Measurements from ENCODE around the gene MTURN.

The MTURN gene

DNA sequence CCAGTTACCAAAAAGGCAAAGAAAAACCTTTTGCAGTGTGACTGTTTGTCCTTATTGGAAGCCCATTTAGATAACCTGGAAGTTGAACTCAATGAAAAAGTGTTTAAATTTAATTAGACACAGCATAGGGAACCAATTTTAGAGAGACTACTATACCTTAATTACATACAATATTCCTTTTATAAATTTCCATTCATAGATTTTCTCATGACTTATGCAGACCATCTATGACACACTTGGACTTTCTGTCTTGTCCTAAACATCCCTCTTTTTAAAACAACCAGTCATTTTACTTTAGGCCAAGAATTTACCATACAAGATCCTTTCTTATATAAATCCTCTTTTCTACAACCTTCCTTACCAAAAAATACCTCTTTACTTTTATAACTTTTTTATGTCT is 61.6 kb downstream of the MTURN start:
- no peak overlapping the region for H3K4me3 ChIP-seq (ENCODE audit: low read length)
- H3K36me3 ChIP-seq (ENCODE audit: insufficient read depth, low read length): no peaks in the 10 kb centered on the region
- no peaks in the 10 kb centered on the region for H3K27me3 ChIP-seq (ENCODE audit: insufficient read depth, low read length)
- H3K9ac ChIP-seq (ENCODE audit: low read depth, low read length): no peak overlapping the region
- no peak overlapping the region for H3K27ac ChIP-seq (ENCODE audit: low read depth, low read length)
- no peaks in the 10 kb centered on the region for H3K4me1 ChIP-seq (ENCODE audit: insufficient read depth, low read length)
- peaks cover 40% of the 10 kb centered on the region for H3K9me3 ChIP-seq (ENCODE audit: insufficient read depth, low read depth, low read length)

DNA sequence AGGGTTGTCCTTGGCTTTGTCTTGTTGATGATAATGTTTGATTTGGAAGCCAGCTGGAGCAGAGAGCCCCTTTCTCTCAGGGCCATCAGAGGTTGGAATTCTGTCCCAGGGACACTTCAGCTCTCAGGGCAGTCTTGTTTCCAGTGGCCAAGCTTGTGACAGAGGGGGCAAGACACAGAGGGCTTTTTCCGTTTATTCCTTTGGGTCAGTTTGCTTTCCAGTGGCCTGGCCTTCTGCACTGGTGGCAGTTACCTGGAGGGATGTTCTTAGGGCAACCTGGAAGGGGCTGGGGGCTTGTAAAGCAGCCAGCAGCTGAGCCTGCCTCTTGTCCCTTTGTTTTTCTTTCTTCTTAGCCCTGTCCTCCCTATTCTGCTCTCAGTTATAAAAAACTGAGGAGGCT is 62.7 kb downstream of the MTURN start:
- Histone ChIP-seq H3K27me3 (ENCODE audit: insufficient read depth, low read length) (no peaks in the 10 kb centered on the region), H3K4me3 (ENCODE audit: low read length) (no peak overlapping the region), H3K36me3 (ENCODE audit: insufficient read depth, low read length) (no peaks in the 10 kb centered on the region), H3K27ac (ENCODE audit: low read depth, low read length) (no peak overlapping the region), H3K9ac (ENCODE audit: low read depth, low read length) (no peak overlapping the region), H3K9me3 (ENCODE audit: insufficient read depth, low read depth, low read length) (peaks cover 40% of the 10 kb centered on the region), H3K4me1 (ENCODE audit: insufficient read depth, low read length) (no peaks in the 10 kb centered on the region)
- 46% methylated on average over 1 of the region's 1 CpG for WGBS

DNA sequence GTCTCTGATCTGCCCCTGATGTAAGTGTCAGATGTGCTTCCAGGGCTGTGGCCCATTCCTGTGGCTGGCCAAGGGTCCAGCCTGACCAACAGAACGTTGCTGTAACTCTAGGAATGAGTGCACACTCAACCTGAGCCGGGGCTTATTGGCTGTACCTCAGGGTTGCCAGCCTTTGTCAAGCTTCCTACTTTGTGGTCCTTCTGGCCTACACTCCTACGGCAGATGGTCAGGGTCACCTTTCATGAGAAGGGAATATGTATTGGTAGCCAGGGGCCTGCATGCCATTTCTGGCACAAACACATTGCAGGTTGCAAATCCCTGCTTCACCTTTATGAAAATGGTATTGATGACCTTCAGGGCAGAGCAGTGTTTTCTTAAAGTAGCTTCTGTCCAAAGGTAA is 64.5 kb downstream of the MTURN start:
- Histone ChIP-seq H3K27ac (ENCODE audit: low read depth, low read length) (no peak overlapping the region), H3K9me3 (ENCODE audit: insufficient read depth, low read depth, low read length) (peaks cover 40% of the 10 kb centered on the region), H3K4me1 (ENCODE audit: insufficient read depth, low read length) (no peaks in the 10 kb centered on the region), H3K36me3 (ENCODE audit: insufficient read depth, low read length) (no peaks in the 10 kb centered on the region), H3K9ac (ENCODE audit: low read depth, low read length) (no peak overlapping the region), H3K4me3 (ENCODE audit: low read length) (no peak overlapping the region), H3K27me3 (ENCODE audit: insufficient read depth, low read length) (no peaks in the 10 kb centered on the region)
- WGBS: 85% methylated on average over 3 of the region's 3 CpGs

DNA sequence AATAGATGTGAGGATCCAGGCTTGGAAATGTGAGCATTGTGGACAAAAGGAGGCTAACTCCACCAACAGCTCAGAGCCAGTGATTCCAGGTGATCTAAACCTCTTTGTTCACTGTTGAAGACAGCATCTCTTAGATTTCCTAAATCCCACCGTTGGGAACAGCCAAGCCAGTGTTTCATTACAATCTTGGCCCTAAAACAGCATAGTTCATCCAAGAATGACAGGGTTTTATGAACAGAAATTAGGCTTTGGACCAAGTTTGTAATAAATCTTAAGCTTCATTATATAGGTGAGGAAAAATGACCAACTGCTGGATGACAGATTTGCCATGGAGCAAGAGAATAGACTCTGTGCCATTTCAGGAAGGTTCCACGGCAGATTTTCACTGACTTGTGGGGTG is 65.8 kb downstream of the MTURN start:
- Histone ChIP-seq H3K9me3 (ENCODE audit: insufficient read depth, low read depth, low read length) (peaks cover 26% of the 10 kb centered on the region), H3K36me3 (ENCODE audit: insufficient read depth, low read length) (no peaks in the 10 kb centered on the region), H3K4me3 (ENCODE audit: low read length) (no peak overlapping the region), H3K27ac (ENCODE audit: low read depth, low read length) (no peak overlapping the region), H3K9ac (ENCODE audit: low read depth, low read length) (no peak overlapping the region), H3K4me1 (ENCODE audit: insufficient read depth, low read length) (no peaks in the 10 kb centered on the region), H3K27me3 (ENCODE audit: insufficient read depth, low read length) (no peaks in the 10 kb centered on the region)
- 94% methylated on average over 2 of the region's 2 CpGs for WGBS

DNA sequence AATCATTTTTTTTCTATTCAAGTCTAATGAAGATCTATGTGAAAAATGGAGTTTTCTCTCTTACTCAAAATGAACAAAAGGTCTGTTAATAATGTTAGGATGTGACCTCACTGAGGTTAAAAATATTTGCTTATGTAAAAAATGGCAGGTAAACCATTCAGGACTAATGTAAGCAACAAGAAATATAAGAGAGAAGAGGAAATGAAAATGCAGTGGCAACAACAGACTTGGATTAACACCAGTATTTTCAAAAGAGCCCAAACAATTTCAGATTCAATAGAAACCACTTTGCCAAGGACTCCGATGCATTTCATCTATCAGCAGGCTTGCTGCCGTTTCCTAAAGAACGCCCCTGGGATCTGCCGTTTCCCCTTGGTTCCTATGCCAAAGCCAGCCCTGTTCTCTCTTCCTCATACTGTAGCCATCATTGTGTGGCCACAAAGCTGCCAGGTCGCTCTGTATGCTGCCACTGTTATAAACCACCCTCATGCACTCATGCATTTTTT is 66.4 kb downstream of the MTURN start:
- no peak overlapping the region for H3K27ac ChIP-seq (ENCODE audit: low read depth, low read length)
- no peak overlapping the region for H3K9ac ChIP-seq (ENCODE audit: low read depth, low read length)
- H3K9me3 ChIP-seq (ENCODE audit: insufficient read depth, low read depth, low read length): peaks cover 20% of the 10 kb centered on the region
- WGBS: 92% methylated on average over 5 of the region's 5 CpGs
- H3K27me3 ChIP-seq (ENCODE audit: insufficient read depth, low read length): no peaks in the 10 kb centered on the region
- H3K36me3 ChIP-seq (ENCODE audit: insufficient read depth, low read length): no peaks in the 10 kb centered on the region
- no peaks in the 10 kb centered on the region for H3K4me1 ChIP-seq (ENCODE audit: insufficient read depth, low read length)
- H3K4me3 ChIP-seq (ENCODE audit: low read length): no peak overlapping the region

DNA sequence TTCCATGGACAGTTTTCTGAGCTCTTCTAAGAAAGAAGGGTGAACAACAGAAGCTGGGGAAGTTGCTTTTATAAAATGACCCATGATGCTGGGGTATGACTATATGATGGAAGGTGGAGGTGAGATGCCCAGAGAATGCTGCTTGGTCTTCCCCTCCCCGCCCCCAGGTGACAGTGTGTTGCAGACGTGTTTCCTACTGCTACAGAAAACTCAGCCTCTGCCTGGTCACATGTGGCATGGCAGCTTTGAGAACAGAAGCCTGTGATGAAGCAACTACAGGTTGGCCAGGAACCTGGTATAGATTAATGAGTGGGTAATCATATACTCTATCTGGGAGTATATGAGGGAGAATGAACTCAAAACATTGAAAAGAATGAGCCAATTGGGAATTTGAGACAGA is 67.1 kb downstream of the MTURN start:
- H3K36me3 ChIP-seq (ENCODE audit: insufficient read depth, low read length): no peaks in the 10 kb centered on the region
- no peak overlapping the region for H3K27ac ChIP-seq (ENCODE audit: low read depth, low read length)
- H3K4me1 ChIP-seq (ENCODE audit: insufficient read depth, low read length): no peaks in the 10 kb centered on the region
- no peak overlapping the region for H3K4me3 ChIP-seq (ENCODE audit: low read length)
- WGBS: 88% methylated on average over 2 of the region's 2 CpGs
- no peak overlapping the region for H3K9ac ChIP-seq (ENCODE audit: low read depth, low read length)
- H3K9me3 ChIP-seq (ENCODE audit: insufficient read depth, low read depth, low read length): peaks cover 13% of the 10 kb centered on the region
- H3K27me3 ChIP-seq (ENCODE audit: insufficient read depth, low read length): no peaks in the 10 kb centered on the region

DNA sequence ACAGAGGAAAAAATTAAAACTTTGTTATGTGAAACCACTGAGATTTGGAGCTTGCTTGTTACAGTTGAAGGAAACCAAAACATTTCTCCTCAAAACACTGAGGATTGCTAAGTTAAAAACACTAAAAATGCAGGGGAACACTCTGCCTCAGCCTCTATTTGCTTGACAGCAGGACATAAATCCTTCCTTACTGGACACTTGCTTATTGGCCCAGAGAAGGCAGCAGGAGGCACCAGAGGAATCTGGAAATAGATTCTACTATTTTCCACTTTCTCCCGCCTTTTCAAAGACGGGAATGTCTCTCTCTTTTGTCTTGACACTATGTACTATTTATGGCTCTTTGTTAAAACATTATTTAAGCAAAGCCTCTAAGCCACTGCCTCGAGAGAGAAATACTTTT is 67.9 kb downstream of the MTURN start:
- H3K9me3 ChIP-seq (ENCODE audit: insufficient read depth, low read depth, low read length): peaks cover 6% of the 10 kb centered on the region
- H3K4me1 ChIP-seq (ENCODE audit: insufficient read depth, low read length): no peaks in the 10 kb centered on the region
- WGBS: 84% methylated on average over 3 of the region's 3 CpGs
- H3K4me3 ChIP-seq (ENCODE audit: low read length): no peak overlapping the region
- H3K36me3 ChIP-seq (ENCODE audit: insufficient read depth, low read length): no peaks in the 10 kb centered on the region
- H3K9ac ChIP-seq (ENCODE audit: low read depth, low read length): no peak overlapping the region
- H3K27ac ChIP-seq (ENCODE audit: low read depth, low read length): no peak overlapping the region
- no peaks in the 10 kb centered on the region for H3K27me3 ChIP-seq (ENCODE audit: insufficient read depth, low read length)

DNA sequence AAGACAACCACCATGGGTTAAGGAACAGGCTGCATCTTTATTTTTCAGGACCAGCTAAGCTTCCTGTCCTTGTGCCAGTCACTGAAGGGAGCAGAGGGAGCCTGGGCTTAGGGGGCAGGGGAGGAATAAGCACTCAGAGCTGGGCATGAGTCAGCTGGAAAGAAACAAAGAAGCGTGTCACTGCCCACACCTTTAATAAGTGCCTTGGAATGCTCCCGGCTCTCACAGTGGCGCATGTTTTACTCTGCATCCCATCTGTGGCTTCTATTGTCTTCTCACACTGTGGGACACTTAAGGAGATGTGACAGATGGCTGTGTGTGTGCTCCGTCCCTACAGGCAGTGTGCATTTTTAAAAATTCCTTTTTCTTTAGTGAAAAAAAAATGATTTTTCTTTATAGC is 71.7 kb downstream of the MTURN start:
- Histone ChIP-seq H3K4me3 (ENCODE audit: low read length) (no peak overlapping the region), H3K4me1 (ENCODE audit: insufficient read depth, low read length) (no peaks in the 10 kb centered on the region), H3K9ac (ENCODE audit: low read depth, low read length) (no peak overlapping the region), H3K9me3 (ENCODE audit: insufficient read depth, low read depth, low read length) (no peaks in the 10 kb centered on the region), H3K27me3 (ENCODE audit: insufficient read depth, low read length) (no peaks in the 10 kb centered on the region), H3K27ac (ENCODE audit: low read depth, low read length) (no peak overlapping the region), H3K36me3 (ENCODE audit: insufficient read depth, low read length) (no peaks in the 10 kb centered on the region)
- 95% methylated on average over 4 of the region's 4 CpGs for WGBS

DNA sequence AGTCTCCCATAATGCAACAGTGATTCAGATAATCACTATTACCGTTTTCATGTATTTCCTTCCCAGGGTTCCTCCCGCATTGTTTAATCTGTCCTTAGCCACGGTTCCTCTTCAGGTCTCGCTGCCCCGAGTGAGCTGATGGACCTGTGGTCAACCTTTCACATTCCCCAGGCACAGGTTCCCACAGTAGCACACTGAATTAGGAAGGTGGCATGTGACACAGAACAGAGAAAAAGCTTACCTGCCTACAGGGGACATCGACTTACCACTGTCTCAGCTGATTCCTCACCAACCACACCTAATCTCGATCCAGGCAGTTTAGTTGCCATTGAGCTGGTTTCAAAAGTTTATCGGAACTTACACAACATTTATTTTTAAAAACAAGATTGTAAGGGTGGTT is 72.2 kb downstream of the MTURN start:
- H3K27me3 ChIP-seq (ENCODE audit: insufficient read depth, low read length): no peaks in the 10 kb centered on the region
- no peak overlapping the region for H3K4me3 ChIP-seq (ENCODE audit: low read length)
- no peak overlapping the region for H3K9ac ChIP-seq (ENCODE audit: low read depth, low read length)
- no peaks in the 10 kb centered on the region for H3K9me3 ChIP-seq (ENCODE audit: insufficient read depth, low read depth, low read length)
- no peaks in the 10 kb centered on the region for H3K4me1 ChIP-seq (ENCODE audit: insufficient read depth, low read length)
- no peaks in the 10 kb centered on the region for H3K36me3 ChIP-seq (ENCODE audit: insufficient read depth, low read length)
- 82% methylated on average over 7 of the region's 8 CpGs for WGBS
- no peak overlapping the region for H3K27ac ChIP-seq (ENCODE audit: low read depth, low read length)

DNA sequence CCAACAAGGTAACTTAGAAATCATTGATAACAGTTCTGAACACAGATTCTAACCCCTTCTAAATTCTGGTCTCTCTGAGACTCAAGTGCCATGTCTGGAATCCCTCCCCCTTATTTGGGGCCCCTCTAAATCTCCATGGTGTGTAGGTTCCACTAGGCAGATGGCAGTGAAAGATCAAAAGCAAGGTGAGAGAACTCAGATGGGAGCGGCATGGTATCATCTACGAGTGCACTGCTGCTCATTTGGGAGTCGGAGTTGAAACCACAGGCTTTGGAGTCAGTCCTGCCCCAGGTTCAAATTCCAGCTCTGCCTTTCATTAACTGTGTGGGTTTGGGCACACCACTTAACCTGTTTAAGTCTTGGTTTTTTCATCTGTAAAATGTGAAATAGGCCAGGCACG is 72.6 kb downstream of the MTURN start:
- 93% methylated on average over 4 of the region's 4 CpGs for WGBS
- H3K36me3 ChIP-seq (ENCODE audit: insufficient read depth, low read length): no peaks in the 10 kb centered on the region
- H3K9ac ChIP-seq (ENCODE audit: low read depth, low read length): no peak overlapping the region
- H3K4me1 ChIP-seq (ENCODE audit: insufficient read depth, low read length): no peaks in the 10 kb centered on the region
- no peaks in the 10 kb centered on the region for H3K27me3 ChIP-seq (ENCODE audit: insufficient read depth, low read length)
- H3K4me3 ChIP-seq (ENCODE audit: low read length): no peak overlapping the region
- H3K27ac ChIP-seq (ENCODE audit: low read depth, low read length): no peak overlapping the region
- H3K9me3 ChIP-seq (ENCODE audit: insufficient read depth, low read depth, low read length): no peaks in the 10 kb centered on the region

DNA sequence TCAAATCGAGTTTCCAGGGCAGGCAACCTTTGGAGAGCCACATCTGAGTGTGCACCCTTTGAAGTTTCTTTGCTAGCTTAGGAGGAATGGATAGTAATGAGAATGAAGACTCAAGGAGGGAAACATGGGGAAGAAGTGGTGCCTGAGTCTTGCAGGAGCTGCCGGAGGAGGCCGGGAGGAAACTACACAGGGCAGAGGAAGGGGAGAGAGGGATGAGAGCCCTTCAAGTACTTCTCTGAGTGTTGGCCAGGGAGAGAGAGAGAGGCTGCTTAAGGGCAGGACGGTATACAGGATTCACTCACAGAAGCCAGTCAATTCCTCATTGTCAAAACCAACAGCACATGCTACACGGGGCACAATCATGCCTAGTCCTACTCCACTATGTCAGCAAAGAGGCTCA is 75.2 kb downstream of the MTURN start:
- no peaks in the 10 kb centered on the region for H3K27me3 ChIP-seq (ENCODE audit: insufficient read depth, low read length)
- no peak overlapping the region for H3K27ac ChIP-seq (ENCODE audit: low read depth, low read length)
- H3K36me3 ChIP-seq (ENCODE audit: insufficient read depth, low read length): no peaks in the 10 kb centered on the region
- H3K4me1 ChIP-seq (ENCODE audit: insufficient read depth, low read length): no peaks in the 10 kb centered on the region
- no peak overlapping the region for H3K9ac ChIP-seq (ENCODE audit: low read depth, low read length)
- no peaks in the 10 kb centered on the region for H3K9me3 ChIP-seq (ENCODE audit: insufficient read depth, low read depth, low read length)
- WGBS: 95% methylated on average over 5 of the region's 5 CpGs
- no peak overlapping the region for H3K4me3 ChIP-seq (ENCODE audit: low read length)

Data from HUES64 (cell line).